Colonic mucosa (tissue), 4 donors: ENCODE data around the gene PPP1R12B. TPM values are rescaled to one million over a fixed set of nuclear protein-coding genes. Genes with fewer than 3 reads are reported as not detected.

ENCODE experiments used
- DNase-seq: peaks from one replicate; pipeline ENCODE4 v3.0.0-alpha.2; 2020
- H3K27ac ChIP-seq: fragments of 200-600 bp; one replicate; pipeline ENCODE4 v1.8.0; 2021
- H3K27me3 ChIP-seq: fragments of 200-600 bp; one replicate; pipeline ENCODE4 v1.8.0; 2021
- H3K36me3 ChIP-seq: fragments of 200-600 bp; one replicate; pipeline ENCODE4 v1.8.0; 2021
- H3K4me1 ChIP-seq: fragments of 200-600 bp; one replicate; pipeline ENCODE4 v1.8.0; 2021; ENCODE audit warnings: mild to moderate bottlenecking
- H3K4me3 ChIP-seq: fragments of 200-600 bp; one replicate; pipeline ENCODE4 v1.8.0; 2021
- H3K9ac ChIP-seq, 2 donors: one replicate each; pipeline ENCODE4 v1.7.0; 2013; ENCODE audit warnings: control low read depth in 2 of 2, low read depth in 2 of 2, low read length in 2 of 2
- H3K9me3 ChIP-seq: fragments of 200-600 bp; one replicate; pipeline ENCODE4 v1.8.0; 2021
- CTCF ChIP-seq: fragments of 200-600 bp; IDR thresholded peaks from one replicate; pipeline ENCODE4 v1.8.0; 2022; ENCODE audit warnings: antibody characterized with exemption, mild to moderate bottlenecking
- intact Hi-C: fragments of 100-400 bp; cut with DNase I; formaldehyde crosslinking; loops from one replicate; pipeline ENCODE4 v1.14.1; 2022
- total RNA-seq, 2 donors: library from RNA; stranded (reverse); fragmentation: NEBNext Ultra II Directional in 1 of 2; extraction: Animal tissue kit (Norgen Biotek cat#: 25700) in 1 of 2; gene quantifications; one replicate each; pipeline ENCODE4 v1.2.1, GENCODE V29; 2021
- donor health status: healthy.
- donor health status: DM: no; HTN: no; CAD: no.
- donor health status: DM: no; HTN: no; CAD: no.

PPP1R12B gene
- total RNA-seq, 2 donors from 2014 or later: 41.1 to 125 TPM

DNA sequence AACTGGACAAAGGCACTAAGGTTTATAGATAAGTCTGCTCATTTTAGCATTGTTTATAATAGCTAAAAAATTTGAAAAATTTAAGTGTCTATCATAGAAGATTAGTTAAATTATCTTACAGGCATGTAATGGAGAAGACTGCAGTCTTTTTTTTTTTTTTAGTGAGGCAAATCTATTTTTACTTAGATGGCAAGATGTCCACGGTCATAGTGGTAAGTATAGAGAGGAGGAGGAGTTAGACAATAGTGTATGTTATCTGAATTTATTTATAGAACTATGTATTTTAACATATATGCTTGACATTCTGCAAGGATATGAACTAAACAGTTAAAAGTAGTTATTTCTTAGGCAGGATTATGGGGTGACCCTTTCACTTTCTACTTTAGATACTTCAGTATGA, 212.7 kb downstream of the PPP1R12B start:
- H3K27ac ChIP-seq: no peak overlapping the region
- no peaks in the 10 kb centered on the region for H3K36me3 ChIP-seq
- TF ChIP-seq CTCF: no peak

DNA sequence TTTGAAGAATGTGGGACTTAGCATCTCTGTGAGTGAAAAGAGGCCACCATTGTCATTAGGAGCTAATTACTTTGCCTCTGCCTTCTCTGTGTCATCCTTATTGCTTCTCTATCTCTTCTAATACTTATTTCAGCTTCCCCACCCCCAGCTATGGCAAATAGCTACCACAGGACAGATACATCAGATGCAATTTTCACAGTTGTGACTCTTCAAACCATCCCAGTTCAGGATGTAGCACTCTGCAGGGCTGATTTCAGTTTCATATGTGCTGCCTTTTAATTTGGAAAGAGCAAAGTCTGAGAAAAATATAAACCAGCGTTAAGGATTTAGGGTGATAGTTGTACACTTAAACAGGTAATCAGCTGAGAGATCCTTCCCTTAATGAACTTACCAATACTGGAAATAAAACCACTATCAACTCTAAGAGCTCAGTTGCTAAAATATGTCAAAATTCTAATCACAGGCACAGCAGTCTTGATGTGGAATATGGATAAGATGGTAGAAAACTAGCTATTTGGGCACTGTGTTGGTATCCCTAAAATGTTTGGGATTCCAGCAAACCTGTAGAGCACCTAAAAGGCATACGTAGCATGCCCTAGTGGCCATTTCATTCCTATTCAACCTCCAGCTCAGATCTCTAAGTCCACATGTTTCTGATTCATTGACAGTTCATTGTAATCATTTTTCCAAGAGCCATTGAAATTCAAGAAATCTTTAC, 213.4 kb downstream of the PPP1R12B start:
- Histone ChIP-seq H3K36me3 (no peaks in the 10 kb centered on the region), H3K9ac (no peak overlapping the region), H3K4me3 (no peak overlapping the region), H3K4me1 (no peaks in the 10 kb centered on the region), H3K27me3 (no peaks in the 10 kb centered on the region), H3K9me3 (no peaks in the 10 kb centered on the region), H3K27ac (no peak overlapping the region)
- intact Hi-C loops: loop anchor here (5.0 kb wide), 1 partner anchor 55 kb away; no protein-coding TSS in a partner anchor
- no peak for DNase-seq
- no peak for TF ChIP-seq CTCF

More for the DNA sequence above, 212.7 kb downstream of the PPP1R12B start:
- H3K9me3 ChIP-seq: no peaks in the 10 kb centered on the region
- no peaks in the 10 kb centered on the region for H3K4me1 ChIP-seq
- H3K27me3 ChIP-seq: no peaks in the 10 kb centered on the region
- intact Hi-C loops: loop anchor here (5.0 kb wide), 1 partner anchor 54 kb away; no protein-coding TSS in a partner anchor
- no peak for DNase-seq
- H3K4me3 ChIP-seq: no peak overlapping the region
- no peak overlapping the region for H3K9ac ChIP-seq

DNA sequence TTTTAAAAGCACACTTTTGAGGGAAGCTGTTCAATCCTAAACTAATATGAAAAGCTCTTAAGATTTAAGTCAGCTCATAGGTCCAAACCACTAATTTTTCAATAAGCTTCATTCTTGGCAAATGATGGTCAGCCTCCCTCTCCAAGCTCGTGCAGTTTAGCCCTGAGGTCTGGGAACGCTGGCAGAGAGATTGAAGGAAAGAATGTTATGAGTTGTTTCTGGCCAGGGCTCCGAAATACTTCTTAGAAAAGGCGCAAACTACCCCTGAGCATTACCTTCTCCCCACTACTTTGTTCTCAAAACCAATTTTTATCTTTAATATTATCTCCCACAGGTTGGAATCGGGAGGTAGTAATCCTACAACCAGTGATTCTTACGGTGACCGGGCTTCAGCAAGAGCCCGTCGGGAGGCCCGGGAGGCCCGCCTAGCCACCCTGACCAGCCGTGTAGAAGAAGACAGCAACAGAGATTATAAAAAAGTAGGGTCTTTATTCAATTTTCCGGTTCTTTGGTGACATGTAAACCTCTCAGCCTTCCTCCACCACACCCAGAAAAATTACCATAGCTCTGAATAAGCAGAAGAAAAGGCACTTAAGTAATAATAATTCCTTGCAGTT, 214.1 kb downstream of the PPP1R12B start:
- H3K9ac ChIP-seq: no peak overlapping the region
- no peaks in the 10 kb centered on the region for H3K36me3 ChIP-seq
- no peak overlapping the region for H3K27ac ChIP-seq
- no peak overlapping the region for H3K4me3 ChIP-seq
- DNase-seq: no peak
- no peaks in the 10 kb centered on the region for H3K4me1 ChIP-seq
- H3K27me3 ChIP-seq: no peaks in the 10 kb centered on the region
- H3K9me3 ChIP-seq: no peaks in the 10 kb centered on the region
- intact Hi-C loops: loop anchor here (5.0 kb wide), 1 partner anchor 55 kb away; no protein-coding TSS in a partner anchor
- no peak for TF ChIP-seq CTCF

DNA sequence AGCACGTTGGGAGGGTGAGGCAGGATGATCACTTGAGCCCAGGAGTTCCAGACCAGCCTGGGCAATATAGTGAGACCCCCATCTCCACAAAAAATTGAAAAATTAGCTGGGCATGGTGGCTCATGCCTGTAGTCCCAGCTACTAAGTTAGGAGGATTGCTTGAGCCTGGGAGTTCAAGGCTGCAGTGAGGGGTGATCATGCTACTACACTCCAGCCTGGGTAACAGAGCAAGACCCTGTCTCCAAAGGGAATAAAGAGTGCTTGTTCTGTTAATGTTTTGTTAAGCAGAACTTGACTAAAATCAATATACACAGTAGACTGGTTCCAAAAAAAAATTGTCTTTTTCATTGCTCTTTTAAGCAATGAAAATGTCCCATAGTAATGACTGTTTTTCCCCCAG, 215.3 kb downstream of the PPP1R12B start:
- Histone ChIP-seq H3K4me1 (no peaks in the 10 kb centered on the region), H3K4me3 (no peak overlapping the region), H3K27me3 (no peaks in the 10 kb centered on the region), H3K9me3 (no peaks in the 10 kb centered on the region), H3K36me3 (no peaks in the 10 kb centered on the region), H3K27ac (no peak overlapping the region), H3K9ac (no peak overlapping the region)
- DNase-seq: no peak
- TF ChIP-seq CTCF: no peak
- intact Hi-C loops: loop anchor here (5.0 kb wide), 1 partner anchor 57 kb away; no protein-coding TSS in a partner anchor

DNA sequence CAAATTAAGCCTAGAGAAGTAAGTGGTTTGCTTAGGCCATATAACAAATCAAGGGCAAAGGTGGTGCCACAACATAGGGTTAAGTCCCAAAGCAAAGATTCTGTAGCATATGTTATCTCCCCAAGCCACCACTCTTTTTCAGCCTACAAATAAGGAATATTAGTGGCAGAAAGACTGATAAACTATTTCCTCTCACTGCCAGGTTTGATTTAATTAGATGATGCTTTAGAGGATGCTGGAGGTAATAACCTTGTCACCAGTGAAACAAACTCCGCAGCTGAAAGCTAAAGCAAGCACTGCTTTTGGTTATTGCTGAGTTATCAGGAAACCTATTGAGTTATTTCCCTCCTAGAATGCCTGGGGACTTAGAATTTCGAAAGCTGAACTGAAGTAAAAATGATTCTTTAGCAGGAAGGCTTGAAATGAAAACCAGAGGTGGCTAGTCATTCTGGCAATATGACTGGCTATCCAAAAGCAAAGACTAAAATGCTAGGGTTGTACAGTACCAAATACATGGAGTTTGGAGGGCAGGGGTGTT, 216.5 kb downstream of the PPP1R12B start:
- H3K27ac ChIP-seq: no peak overlapping the region
- H3K27me3 ChIP-seq: no peaks in the 10 kb centered on the region
- no peak for DNase-seq
- no peaks in the 10 kb centered on the region for H3K36me3 ChIP-seq
- no peak overlapping the region for H3K9ac ChIP-seq
- intact Hi-C loops: loop anchor here (5.0 kb wide), 1 partner anchor 58 kb away; no protein-coding TSS in a partner anchor
- TF ChIP-seq CTCF: no peak
- no peak overlapping the region for H3K4me3 ChIP-seq
- H3K9me3 ChIP-seq: no peaks in the 10 kb centered on the region
- H3K4me1 ChIP-seq: no peaks in the 10 kb centered on the region
